ENCODE measurements around the gene SHANK2.

Gene SHANK2

GRCh38 chr11:71212871-71213559, 39.4 kb downstream of the SHANK2 start:
- Histone ChIP-seq H3K9me3 (no peaks in the 10 kb centered on the region), H3K27me3 (ENCODE audit: low read depth) (no peaks in the 10 kb centered on the region), H3K36me3 (replicated peaks) (no peaks in the 10 kb centered on the region), H3K4me1 (no peaks in the 10 kb centered on the region), H3K4me3 (no peak overlapping the region)
- in situ Hi-C loops (cut with MboI; ENCODE audit: low sequenced_read_pairs), result no loop called here
- no peak for DNase-seq (ENCODE audit: low spot score in 2 of 2)

GRCh38 chr11:71211631-71212030, 40.7 kb downstream of the SHANK2 start:
- H3K36me3 ChIP-seq (replicated peaks), result no peaks in the 10 kb centered on the region
- H3K4me3 ChIP-seq, result no peak overlapping the region
- no peaks in the 10 kb centered on the region for H3K4me1 ChIP-seq
- no peak for DNase-seq (ENCODE audit: low spot score in 2 of 2)
- H3K9me3 ChIP-seq, result no peaks in the 10 kb centered on the region
- in situ Hi-C loops (cut with MboI; ENCODE audit: low sequenced_read_pairs), result no loop called here
- H3K27me3 ChIP-seq (ENCODE audit: low read depth), result no peaks in the 10 kb centered on the region

GRCh38 chr11:71210861-71211260, 41.5 kb downstream of the SHANK2 start:
- H3K4me1 ChIP-seq, result no peaks in the 10 kb centered on the region
- H3K36me3 ChIP-seq (replicated peaks), result no peaks in the 10 kb centered on the region
- no peaks in the 10 kb centered on the region for H3K27me3 ChIP-seq (ENCODE audit: low read depth)
- in situ Hi-C loops (cut with MboI; ENCODE audit: low sequenced_read_pairs), result no loop called here
- DNase-seq (ENCODE audit: low spot score in 2 of 2), result no peak
- H3K4me3 ChIP-seq, result no peak overlapping the region
- H3K9me3 ChIP-seq, result no peaks in the 10 kb centered on the region

GRCh38 chr11:71209656-71210055, 42.7 kb downstream of the SHANK2 start:
- no peaks in the 10 kb centered on the region for H3K4me1 ChIP-seq
- DNase-seq (ENCODE audit: low spot score in 2 of 2), result no peak
- H3K27me3 ChIP-seq (ENCODE audit: low read depth), result no peaks in the 10 kb centered on the region
- no peak overlapping the region for H3K4me3 ChIP-seq
- in situ Hi-C loops (cut with MboI; ENCODE audit: low sequenced_read_pairs), result no loop called here
- H3K9me3 ChIP-seq, result no peaks in the 10 kb centered on the region
- H3K36me3 ChIP-seq (replicated peaks), result no peaks in the 10 kb centered on the region

- H3K27me3 ChIP-seq (ENCODE audit: low read depth), result no peaks in the 10 kb centered on the region
- H3K9me3 ChIP-seq, result no peaks in the 10 kb centered on the region
- H3K4me1 ChIP-seq, result no peaks in the 10 kb centered on the region
- no peak for DNase-seq (ENCODE audit: low spot score in 2 of 2)
- H3K36me3 ChIP-seq (replicated peaks), result no peaks in the 10 kb centered on the region
- H3K4me3 ChIP-seq, result no peak overlapping the region
- in situ Hi-C loops (cut with MboI; ENCODE audit: low sequenced_read_pairs), result no loop called here
Observed at GRCh38 chr11:71209181-71209580, 43.2 kb downstream of the SHANK2 start.

- H3K36me3 ChIP-seq (replicated peaks), result no peaks in the 10 kb centered on the region
- in situ Hi-C loops (cut with MboI; ENCODE audit: low sequenced_read_pairs), result no loop called here
- H3K27me3 ChIP-seq (ENCODE audit: low read depth), result no peaks in the 10 kb centered on the region
Observed at GRCh38 chr11:71208011-71208774, 44.2 kb downstream of the SHANK2 start.

GRCh38 chr11:71207563-71207962, 44.8 kb downstream of the SHANK2 start:
- Histone ChIP-seq H3K4me1 (no peaks in the 10 kb centered on the region), H3K27me3 (ENCODE audit: low read depth) (no peaks in the 10 kb centered on the region), H3K9me3 (no peaks in the 10 kb centered on the region), H3K36me3 (replicated peaks) (no peaks in the 10 kb centered on the region), H3K4me3 (no peak overlapping the region)
- DNase-seq (ENCODE audit: low spot score in 2 of 2), result no peak
- in situ Hi-C loops (cut with MboI; ENCODE audit: low sequenced_read_pairs), result no loop called here

More at GRCh38 chr11:71208011-71208774, 44.2 kb downstream of the SHANK2 start:
- DNase-seq (ENCODE audit: low spot score in 2 of 2), result no peak
- Histone ChIP-seq H3K4me3 (no peak overlapping the region), H3K4me1 (no peaks in the 10 kb centered on the region), H3K9me3 (no peaks in the 10 kb centered on the region)

- Histone ChIP-seq H3K9me3 (no peaks in the 10 kb centered on the region), H3K27me3 (ENCODE audit: low read depth) (no peaks in the 10 kb centered on the region), H3K4me1 (no peaks in the 10 kb centered on the region), H3K4me3 (no peak overlapping the region), H3K36me3 (replicated peaks) (no peaks in the 10 kb centered on the region)
- in situ Hi-C loops (cut with MboI; ENCODE audit: low sequenced_read_pairs), result no loop called here
- DNase-seq (ENCODE audit: low spot score in 2 of 2), result no peak
Observed at GRCh38 chr11:71206186-71206585, 46.2 kb downstream of the SHANK2 start.

- H3K36me3 ChIP-seq (replicated peaks), result no peaks in the 10 kb centered on the region
- in situ Hi-C loops (cut with MboI; ENCODE audit: low sequenced_read_pairs), result no loop called here
- no peaks in the 10 kb centered on the region for H3K27me3 ChIP-seq (ENCODE audit: low read depth)
- no peak for DNase-seq (ENCODE audit: low spot score in 2 of 2)
- no peak overlapping the region for H3K4me3 ChIP-seq
- no peaks in the 10 kb centered on the region for H3K4me1 ChIP-seq
- H3K9me3 ChIP-seq, result no peaks in the 10 kb centered on the region
Observed at GRCh38 chr11:71204748-71205664, 47.4 kb downstream of the SHANK2 start.

- DNase-seq (ENCODE audit: low spot score in 2 of 2), result no peak
- in situ Hi-C loops (cut with MboI; ENCODE audit: low sequenced_read_pairs), result no loop called here
- Histone ChIP-seq H3K4me1 (no peaks in the 10 kb centered on the region), H3K9me3 (no peaks in the 10 kb centered on the region), H3K4me3 (no peak overlapping the region), H3K36me3 (replicated peaks) (no peaks in the 10 kb centered on the region), H3K27me3 (ENCODE audit: low read depth) (no peaks in the 10 kb centered on the region)
Observed at GRCh38 chr11:71204294-71204693, 48.1 kb downstream of the SHANK2 start.

- H3K36me3 ChIP-seq (replicated peaks), result no peaks in the 10 kb centered on the region
- no peak overlapping the region for H3K4me3 ChIP-seq
- H3K9me3 ChIP-seq, result no peaks in the 10 kb centered on the region
- no peaks in the 10 kb centered on the region for H3K27me3 ChIP-seq (ENCODE audit: low read depth)
- H3K4me1 ChIP-seq, result no peaks in the 10 kb centered on the region
- DNase-seq (ENCODE audit: low spot score in 2 of 2), result no peak
- in situ Hi-C loops (cut with MboI; ENCODE audit: low sequenced_read_pairs), result no loop called here
Observed at GRCh38 chr11:71203681-71204080, 48.7 kb downstream of the SHANK2 start.

- Histone ChIP-seq H3K4me1 (no peaks in the 10 kb centered on the region), H3K9me3 (no peaks in the 10 kb centered on the region), H3K27me3 (ENCODE audit: low read depth) (no peaks in the 10 kb centered on the region), H3K4me3 (no peak overlapping the region), H3K36me3 (replicated peaks) (no peaks in the 10 kb centered on the region)
- in situ Hi-C loops (cut with MboI; ENCODE audit: low sequenced_read_pairs), result no loop called here
- DNase-seq (ENCODE audit: low spot score in 2 of 2), result no peak
Observed at GRCh38 chr11:71202966-71203365, 49.4 kb downstream of the SHANK2 start.

- in situ Hi-C loops (cut with MboI; ENCODE audit: low sequenced_read_pairs), result no loop called here
- H3K27me3 ChIP-seq (ENCODE audit: low read depth), result no peaks in the 10 kb centered on the region
Observed at GRCh38 chr11:71202598-71202944, 49.8 kb downstream of the SHANK2 start.

More at GRCh38 chr11:71202598-71202944, 49.8 kb downstream of the SHANK2 start:
- H3K4me3 ChIP-seq, result no peak overlapping the region
- H3K9me3 ChIP-seq, result no peaks in the 10 kb centered on the region
- H3K4me1 ChIP-seq, result no peaks in the 10 kb centered on the region
- DNase-seq (ENCODE audit: low spot score in 2 of 2), result no peak
- no peaks in the 10 kb centered on the region for H3K36me3 ChIP-seq (replicated peaks)

Measured in HAP-1 (cell line).